NT2/D1 (cell line): Measurements from ENCODE around the gene BRINP2.

Source experiments
- YY1 ChIP-seq: IDR thresholded peaks from 2 replicates; pipeline ENCODE4 v1.6.1; 2011; ENCODE audit not compliant: insufficient read length, insufficient read depth
- ZNF274 ChIP-seq: IDR thresholded peaks from 2 replicates; pipeline ENCODE4 v1.6.1; 2011; ENCODE audit warnings: mild to moderate bottlenecking, low read depth, low read length

- TF ChIP-seq ZNF274 (no peak), YY1 (no peak)
Observed at GRCh38 chr1:177289532-177289931, 118.8 kb downstream of the BRINP2 start.
